ENCODE results near the gene CALR. TPM values are rescaled to one million over a fixed set of nuclear protein-coding genes. Genes with fewer than 3 reads are reported as not detected.

Gene CALR
- total and polyA plus RNA-seq, 7 donors = 124 to 273 (median 170) TPM

GRCh38 chr19:12987190-12987589 lies 48.8 kb downstream of the CALR start:
- Histone ChIP-seq H3K27ac (no peak overlapping the region), H3K36me3 (ENCODE audit: insufficient read depth in 1 of 2, low read depth in 1 of 2) (no peaks in the 10 kb centered on the region), H3K9me3 (no peaks in the 10 kb centered on the region), H3K27me3 (ENCODE audit: insufficient read depth in 3 of 3, low read length in 2 of 3) (no peaks in the 10 kb centered on the region), H3K4me1 (peaks cover 16% of the 10 kb centered on the region), H3K4me3 (no peak overlapping the region)
- TF ChIP-seq CTCF (IDR thresholded peaks at IDR 0.05) = no peak
- intact Hi-C loops (cut with DNase I) = no loop called here
- DNase-seq (no peak), ATAC-seq (no peak)
- WGBS, 3 donors = 83 to 84% (median 84%) methylated on average over 3 of the region's 3 CpGs

- intact Hi-C loops (cut with DNase I) = no loop called here
- 77 to 91% (median 81%) methylated on average over 9 to 10 of the region's 10 CpGs for WGBS, 3 donors
- DNase-seq = no peak
These were observed 49.4 kb downstream of the CALR start for GRCh38 chr19:12987781-12988180.

GRCh38 chr19:12990431-12990830 lies 52.0 kb downstream of the CALR start:
- ATAC-seq (no peak), DNase-seq (no peak)
- H3K27me3 ChIP-seq (ENCODE audit: insufficient read depth in 3 of 3, low read length in 2 of 3) = no peaks in the 10 kb centered on the region
- H3K9me3 ChIP-seq = no peaks in the 10 kb centered on the region
- intact Hi-C loops (cut with DNase I) = no loop called here
- no peaks in the 10 kb centered on the region for H3K36me3 ChIP-seq (ENCODE audit: insufficient read depth in 1 of 2, low read depth in 1 of 2)
- no peak for TF ChIP-seq CTCF (IDR thresholded peaks at IDR 0.05)
- H3K4me1 ChIP-seq = peaks cover 6% of the 10 kb centered on the region
- no peak overlapping the region for H3K4me3 ChIP-seq
- no peak overlapping the region for H3K27ac ChIP-seq
- WGBS, 3 donors = 60 to 63% (median 61%) methylated on average over 19 to 22 of the region's 22 CpGs

More at GRCh38 chr19:12987781-12988180, 49.4 kb downstream of the CALR start:
- no peak for TF ChIP-seq CTCF (IDR thresholded peaks at IDR 0.05)
- no peaks in the 10 kb centered on the region for H3K36me3 ChIP-seq (ENCODE audit: insufficient read depth in 1 of 2, low read depth in 1 of 2)
- no peak for ATAC-seq
- H3K27me3 ChIP-seq (ENCODE audit: insufficient read depth in 3 of 3, low read length in 2 of 3) = no peaks in the 10 kb centered on the region
- H3K4me3 ChIP-seq = no peak overlapping the region
- peaks cover 16% of the 10 kb centered on the region for H3K4me1 ChIP-seq
- H3K27ac ChIP-seq = no peak overlapping the region
- H3K9me3 ChIP-seq = no peaks in the 10 kb centered on the region

- intact Hi-C loops (cut with DNase I) = no loop called here
- WGBS, 3 donors = 77 to 85% (median 79%) methylated on average over 3 of the region's 3 CpGs
These were observed 52.4 kb downstream of the CALR start for GRCh38 chr19:12990853-12991252.

More at GRCh38 chr19:12990853-12991252, 52.4 kb downstream of the CALR start:
- no peak overlapping the region for H3K27ac ChIP-seq
- H3K4me1 ChIP-seq = peaks cover 2% of the 10 kb centered on the region
- no peaks in the 10 kb centered on the region for H3K36me3 ChIP-seq (ENCODE audit: insufficient read depth in 1 of 2, low read depth in 1 of 2)
- DNase-seq (no peak), ATAC-seq (no peak)
- no peaks in the 10 kb centered on the region for H3K27me3 ChIP-seq (ENCODE audit: insufficient read depth in 3 of 3, low read length in 2 of 3)
- no peak for TF ChIP-seq CTCF (IDR thresholded peaks at IDR 0.05)
- H3K9me3 ChIP-seq = no peaks in the 10 kb centered on the region
- H3K4me3 ChIP-seq = no peak overlapping the region
